KMS-11 (cell line): ENCODE measurements around the gene KITLG.
"Not testable (repeated sequence)": the region's sequence is repeated elsewhere in the genome, so short reads cannot be mapped to it uniquely, and the experiment has no call there.

Source experiments
- H2AFZ ChIP-seq: fragments of 200-600 bp; sonication (generic); 2 replicates; pipeline ENCODE4 v1.6.1; 2016; ENCODE audit warnings: antibody characterized with exemption, mixed run types, low read depth
- H3K27ac ChIP-seq: fragments of 200-600 bp; sonication (generic); 2 replicates; pipeline ENCODE4 v1.6.1; 2016; ENCODE audit warnings: mild to moderate bottlenecking, mixed run types
- H3K27me3 ChIP-seq: fragments of 200-600 bp; sonication (generic); 2 replicates; pipeline ENCODE4 v1.6.1; 2017; ENCODE audit warnings: mild to moderate bottlenecking, low read depth, mixed run types, moderate library complexity; ENCODE audit not compliant: insufficient read depth
- H3K36me3 ChIP-seq: fragments of 200-600 bp; sonication (generic); 2 replicates; pipeline ENCODE4 v1.6.1; 2017; ENCODE audit warnings: mild to moderate bottlenecking, mixed run types; ENCODE audit not compliant: insufficient read depth
- H3K4me1 ChIP-seq: fragments of 200-600 bp; sonication (generic); 2 replicates; pipeline ENCODE4 v1.6.1; 2016; ENCODE audit warnings: mild to moderate bottlenecking, low read depth, mixed run types; ENCODE audit not compliant: poor library complexity, severe bottlenecking
- H3K4me2 ChIP-seq: fragments of 200-600 bp; sonication (generic); 2 replicates; pipeline ENCODE4 v1.7.0; 2016; ENCODE audit warnings: mild to moderate bottlenecking, mixed run types
- H3K4me3 ChIP-seq: fragments of 200-600 bp; sonication (generic); IDR thresholded peaks from 2 replicates; pipeline ENCODE4 v1.6.1; 2017; ENCODE audit warnings: low read depth, low read length, mixed read lengths; ENCODE audit not compliant: insufficient read depth
- H3K79me2 ChIP-seq: fragments of 200-600 bp; sonication (generic); 2 replicates; pipeline ENCODE4 v1.6.1; 2016; ENCODE audit warnings: low read depth, mixed run types; ENCODE audit not compliant: insufficient read depth
- H3K9ac ChIP-seq: fragments of 200-600 bp; sonication (generic); 2 replicates; pipeline ENCODE4 v1.6.1; 2016; ENCODE audit warnings: mild to moderate bottlenecking, mixed run types
- H4K20me1 ChIP-seq: fragments of 200-600 bp; sonication (generic); 2 replicates; pipeline ENCODE4 v1.6.1; 2016; ENCODE audit warnings: mild to moderate bottlenecking, mixed run types; ENCODE audit not compliant: insufficient read depth
- CTCF ChIP-seq: fragments of 200-600 bp; sonication (generic); conservative IDR thresholded peaks from 2 replicates; pipeline ENCODE4 v1.6.1; 2017; ENCODE audit warnings: low read depth, mild to moderate bottlenecking, antibody characterized with exemption, low read length, moderate library complexity, mixed read lengths

The KITLG gene

GRCh38 chr12:88516811-88517210 lies 63.5 kb downstream of the KITLG start:
- Histone ChIP-seq H3K27ac (no peak overlapping the region), H3K27me3 (no peaks in the 10 kb centered on the region), H3K4me1 (no peaks in the 10 kb centered on the region), H3K79me2 (no peaks in the 10 kb centered on the region), H3K36me3 (no peaks in the 10 kb centered on the region), H3K4me3 (no peak overlapping the region), H3K4me2 (no peak overlapping the region), H4K20me1 (no peaks in the 10 kb centered on the region), H2AFZ (no peak overlapping the region), H3K9ac (no peak overlapping the region)
- TF ChIP-seq CTCF = no peak

- Histone ChIP-seq H3K4me1 (no peaks in the 10 kb centered on the region), H3K27me3 (no peaks in the 10 kb centered on the region), H3K27ac (no peak overlapping the region), H3K9ac (no peak overlapping the region), H3K36me3 (no peaks in the 10 kb centered on the region), H3K4me3 (no peak overlapping the region), H2AFZ (no peak overlapping the region), H3K79me2 (no peaks in the 10 kb centered on the region), H3K4me2 (no peak overlapping the region), H4K20me1 (no peaks in the 10 kb centered on the region)
- TF ChIP-seq CTCF = no peak
These were observed 69.4 kb downstream of the KITLG start for GRCh38 chr12:88510843-88511242.

GRCh38 chr12:88509851-88510250 lies 70.4 kb downstream of the KITLG start:
- Histone ChIP-seq H3K9ac (no peak overlapping the region), H3K36me3 (no peaks in the 10 kb centered on the region), H4K20me1 (no peaks in the 10 kb centered on the region), H3K79me2 (no peaks in the 10 kb centered on the region), H3K27ac (no peak overlapping the region), H2AFZ (no peak overlapping the region), H3K4me1 (no peaks in the 10 kb centered on the region), H3K4me2 (no peak overlapping the region), H3K4me3 (no peak overlapping the region), H3K27me3 (no peaks in the 10 kb centered on the region)
- TF ChIP-seq CTCF = no peak

- Histone ChIP-seq H3K36me3 (no peaks in the 10 kb centered on the region), H3K4me3 (no peak overlapping the region), H3K4me1 (no peaks in the 10 kb centered on the region), H3K9ac (no peak overlapping the region), H3K27me3 (no peaks in the 10 kb centered on the region), H3K4me2 (no peak overlapping the region), H4K20me1 (no peaks in the 10 kb centered on the region), H3K79me2 (no peaks in the 10 kb centered on the region), H2AFZ (no peak overlapping the region), H3K27ac (no peak overlapping the region)
- no peak for TF ChIP-seq CTCF
These were observed 70.9 kb downstream of the KITLG start for GRCh38 chr12:88509347-88509746.

GRCh38 chr12:88507851-88508250 lies 72.4 kb downstream of the KITLG start:
- H3K27me3 ChIP-seq, H3K9ac ChIP-seq, H3K4me2 ChIP-seq, H3K4me1 ChIP-seq, H4K20me1 ChIP-seq, H3K27ac ChIP-seq, H3K36me3 ChIP-seq, H2AFZ ChIP-seq, H3K4me3 ChIP-seq, H3K79me2 ChIP-seq: not testable (repeated sequence)
